Ammon's horn (tissue), 1 donor: ENCODE measurements around the gene TFDP1.
"Not testable (repeated sequence)": the region's sequence is repeated elsewhere in the genome, so short reads cannot be mapped to it uniquely, and the experiment has no call there.

Experiments used
- DNase-seq: peaks from one replicate; pipeline ENCODE4 v3.0.0-alpha.2; 2016; ENCODE audit warnings: low spot score

The TFDP1 gene

DNA sequence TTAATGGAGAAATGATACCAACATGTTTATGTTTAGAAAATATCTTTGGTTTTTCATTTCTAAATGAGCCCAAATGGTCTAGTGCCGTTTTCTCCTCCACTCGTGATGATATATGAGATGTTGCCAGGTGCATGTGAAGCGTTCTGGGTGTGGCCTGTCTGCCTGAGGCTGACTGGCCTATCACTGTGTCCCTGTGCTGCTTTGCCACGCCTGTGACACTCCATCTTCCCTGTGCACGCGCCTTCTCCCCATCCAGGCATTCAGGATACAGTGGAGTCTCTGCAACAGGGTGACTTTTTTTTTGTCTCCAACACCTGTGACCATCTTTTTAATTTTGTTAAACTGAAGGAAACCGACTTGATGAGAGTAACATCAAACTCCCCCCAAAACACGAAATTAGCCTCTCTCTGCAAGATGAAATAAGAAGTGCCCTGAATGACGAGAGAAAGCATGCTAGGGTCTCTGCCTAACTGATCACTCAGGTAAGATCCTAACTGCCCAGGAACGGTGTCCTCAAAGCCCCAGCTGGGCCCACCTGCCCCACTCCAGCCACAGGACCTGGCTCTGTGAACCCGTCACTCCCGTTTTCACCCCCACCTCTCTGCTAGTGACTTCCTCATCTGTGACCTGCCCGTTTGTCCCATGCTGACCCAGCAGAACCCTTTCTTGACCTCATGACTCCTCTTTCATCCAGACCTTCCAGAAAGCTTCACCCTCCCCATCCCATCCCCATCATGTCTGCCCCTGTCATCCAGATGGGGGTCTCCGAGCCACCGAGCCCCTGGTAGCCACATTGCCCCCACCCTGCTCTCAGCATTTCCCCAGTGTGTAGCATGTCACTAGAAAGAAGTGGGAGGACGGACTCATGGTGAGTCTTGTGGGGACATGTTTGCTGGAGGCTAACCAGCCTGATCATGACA, 33.2 kb upstream of the TFDP1 start:
- no peak for DNase-seq

DNA sequence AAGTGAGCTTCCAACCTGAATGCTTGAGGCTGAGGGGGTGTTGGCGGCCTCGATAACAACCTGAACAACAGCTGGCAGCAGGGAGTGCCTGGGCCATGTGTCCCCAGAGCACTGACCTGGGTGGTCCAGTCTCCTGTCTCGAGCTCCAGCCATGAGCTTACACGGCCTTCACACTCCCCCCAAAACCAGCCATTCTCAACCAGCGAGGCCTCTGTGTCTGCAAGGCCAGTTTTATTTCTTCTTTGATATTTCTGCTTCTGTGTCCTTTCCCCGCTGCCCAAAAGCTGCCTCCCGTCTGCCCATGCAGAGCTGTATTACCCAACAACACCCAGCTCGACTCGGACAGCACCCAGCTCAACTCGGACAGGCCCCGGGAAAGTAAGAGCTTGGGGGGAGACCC, 32.5 kb upstream of the TFDP1 start:
- no peak for DNase-seq

DNA sequence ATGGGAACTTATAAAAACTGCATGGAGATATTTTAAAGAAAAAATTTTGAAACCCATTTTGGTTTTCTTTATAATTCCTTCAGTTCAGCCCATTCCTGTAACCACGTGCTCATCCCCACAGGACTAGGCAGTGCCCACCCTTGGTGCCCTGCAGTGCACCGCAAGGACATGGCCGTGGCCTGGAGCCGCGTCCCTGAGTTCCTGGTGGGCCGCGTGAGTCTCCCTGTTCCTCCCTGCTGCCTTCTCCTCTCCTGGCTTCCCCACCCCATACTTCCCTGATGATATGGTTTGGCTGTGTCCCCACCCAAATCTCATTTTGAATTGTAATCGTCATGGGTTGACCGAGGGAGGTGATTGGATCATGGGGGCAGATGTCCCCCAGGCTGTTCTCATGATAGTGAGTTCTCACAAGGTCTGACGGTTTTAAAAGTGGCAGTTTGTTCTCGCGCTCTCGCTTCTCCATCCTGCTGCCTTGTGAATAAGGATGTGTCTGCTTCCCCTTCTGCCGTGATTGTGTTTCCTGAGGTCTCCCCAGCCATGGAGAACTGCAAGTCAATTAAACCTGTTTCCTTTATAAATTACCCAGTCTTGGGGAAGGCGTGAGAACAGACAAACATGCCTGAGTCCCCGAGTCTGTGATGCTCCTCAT, 31.6 kb upstream of the TFDP1 start:
- DNase-seq, result no peak

DNA sequence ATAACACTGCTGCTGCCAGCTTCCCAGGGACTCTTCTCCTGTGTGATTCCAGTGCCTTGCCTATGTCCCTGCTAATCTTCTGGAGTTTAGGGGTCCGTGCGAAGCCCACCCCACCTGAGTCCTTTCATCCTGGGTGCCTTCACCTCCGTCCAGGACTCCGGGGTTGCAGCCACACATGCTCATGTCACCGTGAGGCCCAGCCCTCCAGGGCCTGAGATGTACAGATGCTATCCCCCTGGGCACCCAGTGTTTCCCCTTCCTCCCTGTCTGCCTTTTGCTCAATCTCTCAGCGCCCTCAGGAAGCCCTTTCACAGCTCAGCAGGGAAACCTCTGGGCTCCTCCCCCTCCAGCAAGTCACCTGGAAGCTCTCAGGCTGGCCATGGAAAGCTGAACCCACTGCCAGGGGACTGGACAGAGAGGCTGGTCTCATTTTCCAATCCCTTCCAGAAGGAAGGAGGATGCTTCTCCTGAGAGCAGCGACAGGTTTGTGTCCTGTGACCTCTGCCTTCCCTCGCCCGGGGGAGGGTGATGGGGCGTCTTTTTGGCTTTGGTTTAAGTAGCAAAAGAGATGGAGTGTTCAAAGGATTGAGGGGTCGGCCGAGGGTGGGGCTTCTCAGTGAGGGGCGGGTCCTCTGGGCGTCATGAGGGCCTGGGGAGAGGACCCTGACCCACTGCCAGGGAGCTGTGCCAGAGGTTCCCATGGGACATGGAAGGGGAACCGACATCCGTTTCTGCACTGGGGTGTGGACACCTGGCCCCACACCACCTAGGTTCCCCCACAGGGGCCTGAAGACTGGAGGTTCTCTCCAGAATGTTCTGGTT, 30.8 kb upstream of the TFDP1 start:
- no peak for DNase-seq

DNA sequence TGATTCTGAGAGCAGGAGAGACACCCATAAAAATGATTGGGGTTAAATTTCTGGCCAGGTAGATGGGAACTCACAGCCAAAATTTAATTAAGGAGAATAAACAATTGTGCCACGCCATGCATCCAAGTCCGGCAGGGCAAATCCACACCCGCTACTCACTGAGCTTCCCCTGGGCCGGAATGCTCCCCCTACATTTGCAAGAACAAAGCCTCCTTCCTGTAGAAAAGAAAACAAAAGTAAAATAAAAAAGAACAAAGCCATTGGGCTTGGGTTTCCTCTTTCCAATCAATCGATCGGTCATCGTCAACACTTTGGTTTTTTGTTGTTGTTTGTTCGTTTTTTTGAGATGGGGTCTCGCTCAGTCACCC, 30.2 kb upstream of the TFDP1 start:
- DNase-seq, result no peak

DNA sequence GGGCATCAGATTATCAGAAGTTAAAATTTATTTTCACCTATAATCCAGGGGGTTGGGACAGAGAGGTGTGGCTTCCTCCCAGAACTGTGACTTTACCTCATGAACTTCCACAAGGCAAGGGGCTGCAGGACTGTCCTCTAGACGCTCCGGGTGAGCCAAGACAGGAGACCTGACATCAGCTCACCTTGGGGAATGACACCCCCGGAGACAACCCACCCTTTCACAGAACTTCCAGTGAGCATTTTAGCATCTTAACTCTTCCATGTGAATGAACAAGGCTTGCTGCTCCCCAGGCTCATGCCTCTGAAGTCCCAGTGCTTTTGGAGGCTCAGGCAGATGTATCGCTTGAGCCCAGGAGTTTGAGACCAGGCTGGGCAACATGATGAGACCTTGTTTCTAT, 29.4 kb upstream of the TFDP1 start:
- no peak for DNase-seq

DNA sequence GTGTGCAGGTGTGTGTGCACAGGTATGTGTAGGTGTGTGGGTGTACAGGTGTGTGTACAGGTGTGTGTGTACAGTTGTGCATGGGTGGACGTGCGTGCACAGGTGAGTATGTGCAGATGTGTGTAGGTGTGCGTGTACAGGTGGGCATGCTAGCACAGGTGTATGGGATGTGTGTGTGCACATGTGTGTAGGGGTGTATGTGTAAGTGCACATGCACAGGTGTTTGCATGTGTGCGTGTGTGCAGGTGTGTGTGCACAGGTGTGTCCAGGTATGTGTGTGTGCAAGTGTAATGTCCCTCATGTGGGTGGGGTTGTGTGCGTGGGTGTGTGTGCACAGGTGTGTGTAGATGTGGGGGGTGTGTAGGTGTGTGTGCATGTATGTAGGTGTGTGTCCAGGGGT, 27.5 kb upstream of the TFDP1 start:
- no peak for DNase-seq

DNA sequence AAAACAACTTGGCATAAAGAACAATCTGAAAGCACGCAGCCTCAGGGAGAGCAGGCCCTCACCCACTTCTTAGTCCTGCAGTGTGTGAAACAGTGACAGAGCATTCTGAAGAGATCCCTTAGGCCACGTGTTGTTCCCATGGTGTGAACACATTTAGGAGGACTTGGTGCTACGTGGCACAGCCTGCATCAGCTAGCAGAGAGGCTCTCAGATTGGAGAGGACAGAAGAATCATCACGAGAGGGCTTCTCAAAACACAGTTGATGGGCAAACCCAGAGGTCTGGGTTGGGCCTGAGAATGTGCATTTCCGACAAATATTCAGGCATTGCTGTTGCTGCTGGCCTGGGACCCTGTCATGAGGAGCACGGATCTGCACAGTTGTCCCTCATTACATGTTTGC, 26.1 kb upstream of the TFDP1 start:
- no peak for DNase-seq

DNA sequence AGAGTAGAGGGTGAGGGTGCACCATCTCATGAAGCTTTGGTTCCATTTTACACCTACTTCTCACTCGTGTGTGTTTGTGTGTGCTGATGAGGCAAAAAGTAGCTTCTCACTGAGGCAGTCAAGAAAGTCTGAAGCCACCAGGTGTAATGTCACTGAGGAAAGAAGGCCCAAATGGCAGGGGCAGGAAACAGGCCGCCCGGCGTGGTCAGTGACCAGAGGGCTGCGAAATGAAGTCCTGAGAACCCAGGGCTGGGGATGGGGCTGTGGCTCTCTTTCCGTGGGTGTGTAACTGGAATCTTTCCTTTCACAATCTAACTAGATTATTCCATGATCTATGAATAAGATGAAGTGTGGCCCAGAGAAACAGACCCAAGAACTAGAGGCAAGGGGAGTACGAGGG, 25.5 kb upstream of the TFDP1 start:
- no peak for DNase-seq

DNA sequence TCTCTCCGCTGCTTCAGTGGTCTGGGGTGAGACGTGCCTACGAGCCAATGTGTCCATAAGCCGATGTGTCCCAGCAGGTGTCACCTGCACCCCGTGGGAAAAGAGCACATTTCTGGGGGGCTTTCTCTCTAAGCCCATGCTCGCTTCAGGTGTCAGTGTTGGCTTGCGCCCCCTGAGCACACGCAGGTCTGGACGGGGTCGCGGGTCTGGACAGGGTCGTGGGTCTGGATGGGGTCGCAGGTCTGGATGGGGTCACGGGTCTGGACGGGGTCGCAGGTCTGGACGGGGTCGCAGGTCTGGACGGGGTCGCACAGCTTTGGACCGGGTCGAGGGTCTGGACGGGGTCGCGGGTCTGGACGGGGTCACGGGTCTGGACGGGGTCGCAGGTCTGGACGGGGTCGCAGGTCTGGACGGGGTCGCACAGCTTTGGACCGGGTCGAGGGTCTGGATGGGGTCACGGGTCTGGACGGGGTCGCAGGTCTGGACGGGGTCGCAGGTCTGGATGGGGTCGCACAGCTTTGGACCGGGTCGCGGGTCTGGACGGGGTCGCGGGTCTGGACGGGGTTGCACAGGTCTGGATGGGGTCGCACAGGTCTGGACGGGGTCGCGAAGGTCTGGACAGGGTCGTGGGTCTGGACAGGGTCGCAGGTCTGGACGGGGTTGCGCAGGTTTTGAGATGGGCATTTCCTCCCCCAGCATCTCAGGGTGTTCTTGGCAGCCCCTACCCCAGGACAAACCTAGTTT, 24.5 kb upstream of the TFDP1 start:
- no peak for DNase-seq

DNA sequence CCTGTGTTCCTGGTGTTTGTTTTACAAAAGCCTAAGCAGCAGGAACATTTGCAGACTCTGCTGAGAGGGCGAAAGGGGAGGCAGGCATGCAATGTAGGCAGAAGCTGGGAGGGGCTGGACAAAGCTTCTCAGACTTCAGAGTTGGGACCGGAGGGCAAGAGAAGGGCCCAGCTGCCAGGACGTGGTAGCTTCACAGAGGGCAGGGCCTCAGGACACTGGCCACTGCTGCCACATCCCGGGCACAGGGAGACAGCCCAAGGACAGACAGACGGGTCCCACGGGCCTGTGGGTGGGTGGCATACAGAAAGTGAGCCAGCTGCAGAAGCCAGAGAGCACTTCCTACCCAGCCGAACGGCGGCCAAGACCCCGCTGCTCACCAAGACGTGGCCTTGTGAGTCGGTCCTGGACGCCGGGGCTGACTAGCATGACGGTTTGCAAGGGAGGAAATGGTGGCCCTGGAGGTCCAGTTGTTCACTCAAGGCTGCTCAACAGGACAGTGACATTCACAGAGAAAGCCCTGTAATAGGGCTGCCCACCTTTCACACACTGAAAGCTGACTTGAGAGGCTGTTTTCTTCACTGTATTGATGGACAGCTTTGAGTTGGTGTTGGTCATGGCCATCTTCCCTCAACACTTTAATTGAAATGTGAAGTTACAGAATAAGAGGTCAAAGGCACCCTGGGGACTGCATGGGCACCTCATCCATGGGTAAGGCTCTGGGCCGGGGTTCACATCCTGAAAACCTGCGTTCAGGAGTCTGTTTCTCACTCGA, 23.7 kb upstream of the TFDP1 start:
- DNase-seq, result no peak

DNA sequence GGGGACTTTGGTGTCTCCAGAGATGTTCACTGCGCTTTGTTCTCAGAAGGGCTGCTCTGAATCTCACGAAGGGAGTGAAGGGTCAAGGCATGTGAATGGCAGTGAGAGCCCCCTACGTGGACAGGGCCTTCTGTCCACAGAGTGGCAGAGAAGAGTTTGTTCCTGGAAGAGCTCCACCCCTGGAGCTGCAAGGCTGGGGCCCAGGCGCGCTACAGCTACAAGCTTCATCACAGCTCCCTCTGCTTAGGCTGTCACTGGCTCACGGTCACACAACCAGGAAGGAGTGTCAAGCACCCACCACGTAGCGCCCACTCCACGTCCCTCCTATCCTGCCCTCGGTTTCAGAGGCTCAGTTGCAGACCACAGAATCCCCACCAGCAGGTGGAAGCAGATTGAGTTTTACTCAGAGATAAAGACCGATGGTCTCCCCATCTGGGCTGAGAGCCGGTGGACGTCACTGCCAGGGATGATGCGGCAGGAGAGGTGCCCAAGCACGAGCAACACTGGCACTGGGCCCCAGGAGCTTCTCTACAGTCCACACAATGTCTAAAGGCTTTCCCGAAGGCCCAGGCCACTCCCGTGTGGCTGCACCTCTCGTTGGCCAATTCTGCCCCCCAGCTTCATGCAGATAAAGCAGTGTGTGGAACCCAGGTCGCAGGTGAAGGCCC, 23.0 kb upstream of the TFDP1 start:
- DNase-seq, result no peak

DNA sequence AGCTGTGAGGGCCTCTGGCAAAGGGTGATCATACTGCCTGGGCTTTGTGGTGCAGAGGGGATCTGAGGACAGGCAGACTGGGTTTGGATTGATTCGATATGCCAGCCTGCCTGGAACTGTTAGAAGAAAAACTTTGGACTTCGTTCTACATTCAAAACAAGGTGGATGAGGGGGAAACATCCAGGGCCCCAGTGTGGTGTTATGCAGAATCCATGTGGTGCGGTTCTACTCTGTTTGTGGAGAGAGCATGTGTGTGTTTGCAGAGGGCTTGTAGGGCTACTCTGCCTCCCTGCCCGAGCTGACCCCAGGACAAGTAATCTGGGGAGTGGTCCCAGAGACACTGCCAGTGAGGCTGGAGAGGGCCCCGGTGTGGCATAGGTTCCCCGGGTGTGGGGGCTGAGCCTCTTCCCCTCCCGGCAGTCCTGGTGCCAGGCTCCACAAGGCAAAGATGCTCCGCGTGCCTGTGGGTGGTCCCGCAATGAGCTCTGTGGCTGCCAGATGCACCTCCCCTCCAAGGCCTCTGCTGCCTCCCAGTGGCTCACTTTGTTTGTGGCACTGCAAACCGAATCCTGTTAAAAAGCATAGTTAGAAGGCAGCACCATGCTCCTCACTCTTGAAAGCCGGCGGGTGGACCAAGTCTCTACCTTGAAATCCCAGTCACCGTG, 22.3 kb upstream of the TFDP1 start:
- peak; percentile 88 for DNase-seq

DNA sequence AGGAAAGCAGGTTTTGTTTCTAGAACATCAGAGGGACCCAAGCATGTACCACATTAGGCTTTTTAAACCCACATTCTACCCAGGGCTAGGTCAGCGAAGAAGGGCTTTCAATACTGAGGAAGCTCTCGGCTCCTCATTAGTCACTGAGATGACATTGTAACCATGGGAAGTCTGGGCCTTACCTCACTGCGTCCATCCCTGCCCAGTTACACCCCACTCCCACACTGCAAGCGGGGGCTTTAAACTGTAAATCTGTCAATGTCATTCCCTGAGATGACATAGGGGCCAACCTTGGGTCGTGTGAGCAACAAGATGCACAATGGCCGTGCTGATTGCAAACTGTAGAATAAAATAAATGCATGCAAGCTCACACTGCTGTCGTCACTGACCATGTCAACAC, 21.7 kb upstream of the TFDP1 start:
- no peak for DNase-seq

DNA sequence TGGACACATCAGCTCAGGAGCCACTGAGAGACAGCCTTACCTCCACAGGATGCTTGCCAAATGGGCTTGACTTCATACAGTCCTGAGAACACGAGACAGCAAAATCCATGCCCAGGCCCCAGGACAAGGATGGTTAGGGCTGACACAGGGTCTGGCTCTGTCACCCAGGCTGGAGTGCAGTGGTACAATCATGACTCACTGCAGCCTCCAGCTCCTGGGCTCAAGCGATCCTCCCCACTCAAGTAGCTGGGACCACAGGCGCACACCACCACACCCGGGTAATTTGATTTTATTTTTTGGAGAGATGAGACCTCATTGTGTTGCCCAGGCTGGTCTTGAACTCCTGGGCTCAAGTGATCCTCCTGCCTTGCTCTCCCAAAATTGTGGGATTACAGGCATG, 21.0 kb upstream of the TFDP1 start:
- DNase-seq, result not testable (repeated sequence)

DNA sequence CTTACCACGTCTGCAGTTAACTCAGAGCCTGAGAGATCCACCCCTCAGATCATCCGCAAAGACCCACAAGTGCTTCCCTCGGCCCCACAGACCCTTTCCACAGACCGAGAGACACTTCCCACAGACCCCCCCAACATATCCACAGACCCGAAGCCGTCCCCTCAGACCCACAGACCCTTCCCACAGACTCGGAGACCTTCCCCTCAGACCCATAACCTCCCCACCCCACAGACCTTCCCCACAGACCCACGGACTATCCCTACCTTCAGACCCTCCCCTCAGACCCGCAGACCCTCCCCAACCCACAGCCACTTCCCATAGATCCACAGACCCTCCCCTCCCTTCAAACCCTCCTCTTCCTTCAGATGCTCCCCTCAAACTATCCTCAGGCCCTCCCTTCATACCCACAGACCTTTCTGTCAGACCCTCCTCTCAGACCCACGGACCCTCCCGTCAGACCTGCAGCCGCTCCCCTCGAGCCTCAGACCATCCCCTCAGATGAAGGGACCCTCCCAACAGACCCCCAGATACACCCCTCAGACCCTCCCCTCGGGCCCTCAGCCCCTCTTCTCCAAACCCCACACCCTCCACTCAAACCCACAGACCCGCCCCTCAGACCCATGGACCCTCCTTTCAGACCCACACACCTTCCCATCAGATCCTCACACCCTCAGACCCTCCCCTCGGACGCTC, 20.1 kb upstream of the TFDP1 start:
- DNase-seq, result no peak

DNA sequence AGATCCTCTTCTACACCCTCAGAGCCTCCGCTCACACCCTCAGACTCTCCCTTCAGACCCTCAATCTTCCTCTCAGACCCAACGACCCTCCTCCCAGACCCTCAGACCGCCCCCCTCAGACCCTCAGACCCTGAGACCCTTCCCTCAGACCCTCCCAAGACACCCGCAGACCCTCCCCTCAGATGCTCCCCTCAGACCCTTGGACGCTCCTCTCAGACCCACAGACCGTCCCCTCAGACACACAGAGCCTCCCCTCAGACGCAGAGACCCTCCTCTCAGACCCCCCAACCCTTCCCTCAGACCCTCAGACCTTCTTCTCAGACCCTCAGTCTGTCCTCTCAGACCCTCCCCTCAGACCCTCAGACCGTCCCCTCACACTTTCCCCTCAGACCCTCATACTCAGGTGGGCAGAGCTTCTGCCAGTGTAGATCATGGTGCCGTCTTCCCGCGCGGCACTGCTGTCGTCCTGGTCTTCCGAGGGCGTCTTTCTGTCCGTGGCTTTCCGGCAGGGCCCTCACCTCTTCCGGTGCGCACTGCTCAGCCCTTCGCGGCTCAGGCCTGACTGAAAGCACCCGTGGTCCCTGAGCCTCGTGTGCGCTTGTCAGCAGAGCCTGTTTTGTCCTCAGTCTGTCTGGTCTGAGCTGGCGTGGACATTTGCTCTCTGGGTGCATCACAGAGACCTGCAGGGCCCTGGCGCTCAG, 18.9 kb upstream of the TFDP1 start:
- DNase-seq, result no peak

DNA sequence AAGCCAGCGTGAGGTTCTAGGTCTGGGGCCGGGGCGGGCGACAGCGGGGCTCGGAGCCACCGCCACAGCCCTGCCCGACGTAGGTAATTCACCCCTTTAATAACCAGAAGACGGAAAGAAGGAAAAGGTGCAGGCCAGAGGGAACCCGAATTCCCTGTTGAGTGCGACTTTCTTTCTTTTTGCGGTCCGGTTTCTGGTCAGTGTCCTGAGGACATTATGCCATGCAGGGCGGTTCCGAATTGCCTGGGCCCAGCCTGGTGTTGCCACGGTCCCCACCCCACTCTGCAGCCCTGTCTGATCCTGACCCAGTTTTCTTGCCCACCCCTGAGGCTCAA, 18.4 kb upstream of the TFDP1 start:
- DNase-seq, result no peak

DNA sequence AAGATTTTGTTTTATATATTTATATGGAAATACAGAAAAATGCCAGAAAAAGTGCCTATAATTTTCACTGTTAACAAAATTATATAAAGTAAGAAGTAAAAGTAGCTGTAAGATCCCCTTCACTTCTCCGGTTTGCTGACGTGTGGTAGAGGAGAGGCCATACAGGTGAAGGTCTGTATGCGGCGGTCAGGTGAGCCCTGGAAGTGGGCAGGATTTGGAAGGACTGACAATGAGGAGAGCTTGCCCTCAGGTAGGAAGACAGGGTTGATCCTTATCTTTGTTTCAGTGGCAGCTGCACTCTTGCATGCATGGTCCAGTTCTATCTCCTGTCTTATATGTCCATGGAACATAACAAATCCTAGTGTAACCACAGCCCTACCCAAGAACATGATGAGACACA, 16.9 kb upstream of the TFDP1 start:
- DNase-seq, result no peak
